CD4-positive, alpha-beta T cell treated with Interleukin-10 for 1 hour (primary cell): ENCODE measurements around the gene ITIH4.
"Not testable (repeated sequence)": the region's sequence is repeated elsewhere in the genome, so short reads cannot be mapped to it uniquely, and the experiment has no call there.

ENCODE experiments used
- DNase-seq: peaks from one replicate; pipeline ENCODE4 v3.0.0-alpha.2; 2020

Gene ITIH4

DNA sequence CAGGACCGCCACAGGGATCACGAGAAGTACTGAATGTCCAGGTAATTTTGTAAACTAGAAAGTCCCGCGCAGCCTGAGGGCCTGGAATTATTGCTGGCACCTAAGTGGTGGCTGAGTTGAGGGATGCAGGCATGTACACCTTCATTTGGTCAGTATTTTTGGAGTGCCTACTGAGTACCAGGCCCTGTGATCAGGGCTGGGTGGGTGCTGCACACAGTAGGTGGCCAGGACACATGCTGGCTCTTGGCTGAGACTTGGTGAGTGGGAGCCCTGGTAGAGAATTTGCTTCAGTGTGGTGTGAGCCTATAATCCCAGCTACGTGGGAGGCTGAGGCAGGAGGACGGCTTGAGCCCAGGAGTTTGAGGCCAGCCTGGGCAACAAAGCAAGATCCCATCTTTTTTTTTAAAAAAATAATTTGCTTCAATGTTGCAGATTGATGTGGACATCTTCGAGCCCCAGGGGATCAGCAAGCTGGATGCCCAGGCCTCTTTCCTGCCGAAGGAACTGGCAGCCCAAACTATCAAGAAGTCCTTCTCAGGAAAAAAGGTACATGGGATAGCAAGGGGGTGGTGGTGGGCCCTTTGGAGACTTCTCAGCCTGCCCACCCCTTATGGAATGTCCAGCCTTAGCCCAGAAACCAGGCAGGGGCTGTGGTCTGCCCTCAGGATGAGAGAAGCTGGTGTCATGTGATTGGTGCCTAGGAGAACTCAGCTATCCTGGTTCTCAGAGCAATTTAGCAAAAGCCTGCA, 50.5 kb downstream of the ITIH4 start:
- DNase-seq = no peak

DNA sequence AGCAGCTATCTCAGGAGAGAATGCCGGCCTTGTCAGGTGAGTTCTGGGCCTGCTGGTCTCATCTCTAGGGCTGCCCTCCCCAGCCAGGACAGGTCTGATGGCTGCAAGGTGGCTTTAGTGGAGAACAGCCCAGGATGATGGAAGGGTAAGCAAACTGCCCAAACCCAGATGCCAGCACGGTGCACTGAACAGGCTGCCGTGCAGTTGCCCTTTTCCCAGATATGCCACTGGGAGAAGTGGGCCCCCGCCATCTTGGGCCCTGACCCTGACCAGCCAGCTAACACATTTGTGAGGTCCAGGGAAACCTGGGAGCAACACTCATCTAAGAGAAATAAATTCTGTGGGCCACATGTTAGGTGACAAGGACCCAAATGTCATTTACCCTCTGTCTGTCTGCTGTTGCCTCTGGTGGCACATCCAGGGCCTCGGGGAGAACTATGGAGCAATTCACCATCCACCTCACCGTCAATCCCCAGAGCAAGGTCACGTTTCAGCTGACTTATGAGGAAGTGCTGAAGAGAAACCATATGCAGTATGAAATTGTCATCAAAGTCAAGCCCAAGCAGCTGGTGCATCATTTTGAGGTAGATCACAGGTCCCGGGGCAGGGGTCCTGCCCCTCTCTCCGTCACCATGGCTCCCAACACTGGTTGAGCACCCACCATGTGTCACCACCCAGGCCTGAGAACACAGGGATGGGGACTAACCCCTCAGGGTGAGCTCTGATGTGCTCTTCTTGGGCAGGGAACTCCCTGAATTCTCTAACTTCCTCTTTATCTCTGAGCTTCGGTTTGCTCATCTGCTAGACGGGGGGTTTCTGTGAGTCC, 51.2 kb downstream of the ITIH4 start:
- no peak for DNase-seq

DNA sequence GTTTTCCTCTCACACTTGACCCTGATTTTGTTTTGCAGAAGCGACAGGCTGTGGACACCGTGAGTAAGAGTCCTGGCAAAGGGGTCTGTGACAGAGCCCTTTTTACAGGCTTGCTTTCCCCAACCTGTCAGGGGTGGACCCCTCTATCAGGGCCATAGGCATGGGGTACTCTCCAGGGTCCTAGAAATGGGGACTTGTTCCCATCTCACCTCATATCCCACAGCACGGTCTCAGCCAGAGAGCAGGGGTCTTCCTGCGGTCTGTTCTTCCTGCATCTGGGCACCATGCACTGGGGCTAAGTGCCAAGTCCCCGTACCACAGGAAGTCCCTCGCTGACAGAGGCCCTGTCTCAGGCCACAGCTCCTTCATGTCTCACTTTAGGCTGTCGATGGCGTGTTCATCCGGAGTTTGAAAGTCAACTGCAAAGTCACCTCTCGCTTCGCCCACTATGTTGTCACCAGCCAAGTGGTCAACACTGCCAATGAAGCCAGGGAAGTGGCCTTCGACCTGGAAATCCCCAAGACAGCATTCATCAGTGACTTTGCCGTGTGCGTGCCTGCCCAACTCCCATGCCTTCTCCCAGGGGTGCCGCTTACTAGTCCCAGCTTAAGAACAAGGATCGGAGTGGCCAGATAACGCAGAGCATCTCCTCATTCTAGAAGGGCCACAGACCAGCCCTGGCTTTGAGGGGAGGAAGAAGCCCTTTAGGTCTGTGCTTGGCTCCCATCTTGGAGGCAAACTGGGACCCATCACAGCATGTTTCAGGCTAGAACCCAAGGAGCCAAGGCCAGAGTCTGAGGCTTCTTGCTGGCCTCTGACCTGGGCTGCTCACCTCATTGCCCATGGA, 52.3 kb downstream of the ITIH4 start:
- DNase-seq = no peak

DNA sequence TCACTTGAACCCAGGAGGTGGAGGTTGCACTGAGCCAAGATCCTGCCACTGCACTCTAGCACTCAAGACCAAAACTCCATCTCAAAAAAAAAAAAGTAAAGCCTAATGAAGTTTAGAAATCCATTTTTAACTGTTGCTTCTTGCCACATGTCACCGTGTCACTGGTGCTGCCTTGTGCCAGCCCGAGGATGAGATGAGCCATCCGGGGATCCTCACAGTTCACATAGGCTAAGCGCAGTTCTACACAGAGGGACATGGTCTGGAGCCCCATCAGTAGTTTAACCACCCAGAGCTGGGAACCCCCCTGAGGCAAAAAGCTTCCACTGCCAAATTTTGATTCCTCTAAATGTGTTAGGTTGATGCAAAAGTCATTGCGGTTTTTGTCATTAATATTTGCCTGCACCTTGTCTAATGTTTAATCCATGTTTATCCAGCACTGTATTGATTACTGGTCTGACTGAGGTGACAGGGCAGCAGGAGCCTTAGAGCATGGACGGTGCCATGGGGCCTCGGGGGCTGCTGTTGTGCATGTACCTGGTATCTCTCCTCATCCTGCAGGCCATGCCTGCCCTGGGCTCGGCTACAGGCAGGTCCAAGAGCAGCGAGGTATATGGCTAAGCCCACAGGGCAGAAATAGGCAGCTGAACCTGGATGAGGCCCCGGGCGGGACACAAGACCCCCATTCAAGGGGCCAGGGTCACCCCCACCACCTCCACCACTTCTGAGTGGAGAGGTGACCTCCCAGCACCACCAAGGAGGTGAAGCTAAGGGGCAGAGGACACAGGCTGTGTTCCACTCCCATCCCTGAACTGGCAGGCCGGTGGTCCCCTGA, 53.1 kb downstream of the ITIH4 start, which contains the start of gene ITIH1:
ITIH1 (plus strand) TSS at position 473 of the 832 bp plus-strand sequence; CDS start at position 490, 17 bp downstream.
- DNase-seq = no peak

DNA sequence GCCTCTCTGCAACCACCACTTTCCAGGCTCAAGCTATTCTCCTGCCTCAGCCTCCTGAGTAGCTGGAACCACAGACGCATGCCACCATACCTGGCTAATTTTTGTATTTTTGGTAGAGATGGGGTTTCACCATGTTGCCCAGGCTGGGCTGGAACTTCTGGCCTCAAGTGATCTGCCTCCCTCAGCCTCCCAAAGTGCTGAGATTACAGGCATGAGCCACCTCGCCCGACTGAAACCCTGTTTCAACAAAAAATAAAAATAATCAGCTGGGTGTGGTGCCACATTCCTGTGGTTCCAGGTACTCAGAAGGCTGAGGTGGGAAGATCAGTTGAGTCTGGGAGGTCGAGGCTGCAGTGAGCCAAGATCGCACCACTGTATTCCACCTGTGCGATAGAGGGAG, 54.0 kb downstream of the ITIH4 start:
- not testable (repeated sequence) for DNase-seq

DNA sequence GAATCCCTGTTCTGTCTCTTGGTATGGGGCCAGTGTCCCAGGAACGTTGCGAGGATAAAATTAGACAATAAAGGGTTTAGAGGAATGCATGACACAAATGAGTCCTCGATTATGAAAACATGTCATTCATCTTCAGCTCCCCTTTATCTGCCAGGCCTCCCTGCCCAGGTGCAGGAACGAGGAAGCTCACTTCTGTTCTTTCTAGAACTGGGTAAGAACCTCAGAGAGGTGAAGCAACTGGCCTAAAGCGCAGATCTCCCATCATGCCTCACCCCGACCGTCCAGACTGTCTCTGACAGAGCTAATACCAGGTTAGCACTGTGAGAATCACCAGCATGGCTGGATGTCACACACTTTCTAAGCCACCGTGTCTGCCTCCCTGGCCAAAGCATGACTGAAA, 54.6 kb downstream of the ITIH4 start:
- DNase-seq = no peak

DNA sequence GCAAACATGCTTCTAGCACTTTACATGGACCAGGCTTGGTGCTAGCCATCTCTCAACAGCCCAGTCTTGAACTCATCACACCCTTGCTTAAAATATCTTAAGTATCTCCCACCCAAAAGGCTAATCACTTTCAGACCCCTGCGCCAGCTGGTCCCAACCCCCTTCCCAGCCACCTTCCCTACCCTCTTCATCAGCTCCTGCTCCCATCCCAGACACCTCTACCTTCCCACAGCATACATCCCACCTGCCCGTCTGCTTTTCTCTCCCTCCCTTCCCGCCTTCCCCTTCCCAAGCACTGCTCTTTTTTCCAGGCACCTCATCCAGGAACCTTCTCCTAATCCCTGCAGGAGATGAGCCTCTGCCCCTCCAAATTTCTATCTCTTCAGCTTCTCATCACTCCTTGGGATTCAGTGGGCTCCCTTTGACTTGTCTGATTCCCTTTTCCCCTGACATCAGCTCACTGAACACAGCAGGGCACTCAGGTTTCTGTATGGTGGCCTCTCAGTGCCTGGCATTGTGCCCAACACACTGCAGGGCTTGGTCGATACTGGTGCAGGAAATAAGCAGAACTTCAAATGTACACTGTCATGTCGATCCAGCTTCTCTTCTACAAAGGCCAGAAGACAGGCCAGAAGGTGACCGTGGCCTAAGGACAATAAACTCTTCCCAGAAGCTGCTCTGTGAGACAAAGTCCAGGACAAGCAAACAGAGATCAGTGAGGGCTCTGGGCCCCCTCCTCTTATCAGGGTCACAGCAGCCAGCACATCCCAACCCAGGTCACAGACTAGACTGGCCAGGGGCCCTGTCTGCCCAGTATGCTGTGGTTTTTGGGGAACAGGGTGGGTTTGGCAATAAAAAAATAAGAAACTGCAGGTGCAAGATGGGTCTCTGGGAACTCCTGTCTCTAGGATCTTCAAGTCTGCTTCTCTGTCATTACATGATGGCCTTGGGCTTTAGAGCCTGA, 55.3 kb downstream of the ITIH4 start:
- DNase-seq = no peak

DNA sequence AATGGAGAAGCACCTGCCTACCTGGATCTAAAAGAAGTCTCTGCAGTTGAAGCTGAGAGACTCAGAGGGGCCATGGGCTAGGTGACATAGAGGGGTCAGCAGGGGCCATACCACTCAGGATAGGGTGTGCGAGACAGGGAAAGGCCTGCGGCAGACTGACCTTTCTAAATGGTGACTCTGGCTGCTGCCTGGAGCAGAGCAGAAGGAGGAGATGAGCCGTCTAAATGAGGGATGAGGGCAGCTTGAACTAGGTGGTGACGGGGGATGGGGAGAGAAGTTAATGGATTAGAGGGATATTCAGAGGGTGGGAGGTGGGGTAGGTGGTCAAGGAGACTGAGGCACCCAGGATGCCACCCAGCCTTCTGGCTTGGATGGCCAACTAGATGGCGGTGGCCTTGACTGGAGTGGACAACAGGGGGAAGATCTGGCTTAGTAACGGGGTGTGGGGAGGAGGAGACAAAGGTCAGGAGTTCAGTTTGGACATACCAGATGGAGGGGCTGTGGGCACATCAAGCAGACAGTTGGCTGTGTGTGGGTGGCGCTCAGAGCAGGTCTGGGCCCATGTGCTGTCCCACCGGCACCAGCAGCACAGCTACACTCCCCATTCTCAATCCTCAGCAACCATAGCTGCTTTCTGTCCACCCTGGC, 56.3 kb downstream of the ITIH4 start:
- DNase-seq = no peak

DNA sequence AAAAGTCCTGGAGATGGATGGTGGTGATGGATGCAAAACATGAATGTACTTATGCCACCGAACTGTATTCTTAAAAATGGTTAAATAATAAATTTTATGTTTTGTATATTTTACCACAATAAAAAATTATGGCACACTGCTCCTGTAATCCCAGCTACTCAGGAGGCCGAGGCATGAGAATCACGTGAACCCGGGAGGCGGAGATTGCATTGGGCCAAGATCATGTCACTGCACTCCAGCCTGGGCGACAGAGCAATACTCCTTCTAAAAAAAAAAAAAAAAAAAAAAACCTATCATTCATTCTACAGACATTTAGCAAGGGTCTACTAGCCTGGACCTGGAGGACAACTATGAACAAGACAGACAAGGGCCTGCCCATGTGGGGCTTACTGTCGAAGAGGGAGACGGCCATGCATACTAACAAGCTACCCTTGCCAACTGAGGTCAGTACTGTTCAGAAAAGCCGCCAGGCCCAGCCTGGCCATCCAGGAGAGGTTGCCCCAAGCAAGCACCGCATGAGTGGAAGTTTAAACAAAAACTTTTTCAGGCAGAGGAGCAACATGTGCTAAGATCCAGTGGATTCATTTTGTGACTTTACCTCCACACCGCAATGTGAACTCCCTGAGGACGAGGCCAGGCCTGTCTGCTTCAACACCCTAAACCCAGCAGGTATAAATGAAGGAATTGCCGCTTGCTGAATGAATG, 57.0 kb downstream of the ITIH4 start:
- DNase-seq = no peak

DNA sequence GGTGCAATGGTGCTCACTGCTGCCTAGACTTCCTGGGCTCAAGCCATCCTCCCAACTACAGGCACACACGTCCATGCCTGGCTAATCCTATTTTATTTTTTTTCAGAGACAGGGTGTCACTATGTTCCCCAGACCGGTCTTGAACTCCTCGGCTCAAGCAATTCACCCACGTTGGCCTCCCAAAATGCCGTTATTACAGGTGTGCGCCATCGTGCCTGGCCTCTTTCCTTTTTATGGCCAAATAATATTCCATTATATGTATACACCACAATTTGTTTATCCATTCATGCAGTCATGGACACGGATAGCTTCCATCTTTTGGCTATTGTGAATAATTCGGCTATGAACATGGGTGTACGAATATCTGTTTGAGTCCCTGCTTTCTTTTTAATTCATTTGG, 58.8 kb downstream of the ITIH4 start:
- DNase-seq = no peak

DNA sequence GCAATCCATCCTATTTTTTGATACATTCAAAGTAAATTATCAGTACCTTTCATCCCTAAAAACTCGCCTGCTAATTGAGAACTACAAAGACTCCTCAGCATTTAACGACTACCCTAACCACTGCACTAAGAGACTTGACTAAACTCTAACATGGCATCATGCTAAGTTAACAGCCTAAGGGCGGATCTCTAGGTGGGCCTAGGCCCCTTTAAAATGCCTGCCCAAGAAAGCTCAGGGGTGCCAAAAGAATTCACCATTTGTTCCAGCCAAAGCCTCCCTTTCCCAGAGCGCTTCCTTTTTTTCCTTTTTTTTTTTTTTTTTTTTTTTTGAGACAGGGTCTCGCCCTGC, 59.2 kb downstream of the ITIH4 start:
- no peak for DNase-seq

DNA sequence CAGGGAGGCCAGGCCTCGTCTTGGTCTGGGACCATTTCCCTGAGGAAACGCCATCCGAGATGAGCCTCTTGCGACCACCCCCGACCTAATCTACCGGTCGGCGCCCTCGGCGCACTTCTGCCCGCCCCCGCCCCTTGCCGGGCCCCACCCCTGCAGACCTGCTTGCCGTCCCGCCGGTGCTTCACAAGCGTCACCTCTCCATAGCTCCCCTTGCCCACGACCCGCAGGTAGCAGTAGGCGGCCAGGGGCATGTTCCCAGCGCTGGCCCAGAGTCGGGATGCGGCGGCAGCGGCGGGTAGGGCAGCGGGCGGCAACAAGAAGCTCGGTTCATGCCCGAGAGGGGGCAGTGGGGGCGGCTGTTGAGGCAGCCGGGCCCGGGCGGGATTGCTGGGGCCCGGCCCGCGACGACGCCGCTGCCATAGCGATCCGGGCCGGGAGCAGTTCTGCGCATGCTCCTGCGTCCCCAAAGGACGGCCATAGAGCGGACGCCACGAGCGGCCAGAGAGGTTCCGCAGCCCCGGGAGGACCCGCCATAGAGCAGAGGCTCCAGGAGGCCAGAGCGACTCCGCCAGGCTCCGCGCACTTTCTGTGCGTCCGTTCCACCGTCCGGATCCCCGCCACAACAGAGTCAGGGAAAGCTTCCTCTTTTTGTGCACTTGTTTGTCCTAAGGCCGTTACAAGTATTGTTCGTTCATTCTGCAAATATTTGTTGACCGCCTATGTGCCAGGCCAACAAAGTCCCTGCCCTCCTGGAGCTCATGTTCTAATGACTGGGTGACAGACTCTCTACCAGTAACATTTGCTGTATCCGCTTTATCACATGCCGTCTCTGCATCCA, 59.8 kb downstream of the ITIH4 start, which contains the start of gene NEK4:
NEK4 (minus strand) TSS at position 445 of the 838 bp plus-strand sequence; CDS start at position 251, 194 bp downstream.
- peak; percentile 88 for DNase-seq

DNA sequence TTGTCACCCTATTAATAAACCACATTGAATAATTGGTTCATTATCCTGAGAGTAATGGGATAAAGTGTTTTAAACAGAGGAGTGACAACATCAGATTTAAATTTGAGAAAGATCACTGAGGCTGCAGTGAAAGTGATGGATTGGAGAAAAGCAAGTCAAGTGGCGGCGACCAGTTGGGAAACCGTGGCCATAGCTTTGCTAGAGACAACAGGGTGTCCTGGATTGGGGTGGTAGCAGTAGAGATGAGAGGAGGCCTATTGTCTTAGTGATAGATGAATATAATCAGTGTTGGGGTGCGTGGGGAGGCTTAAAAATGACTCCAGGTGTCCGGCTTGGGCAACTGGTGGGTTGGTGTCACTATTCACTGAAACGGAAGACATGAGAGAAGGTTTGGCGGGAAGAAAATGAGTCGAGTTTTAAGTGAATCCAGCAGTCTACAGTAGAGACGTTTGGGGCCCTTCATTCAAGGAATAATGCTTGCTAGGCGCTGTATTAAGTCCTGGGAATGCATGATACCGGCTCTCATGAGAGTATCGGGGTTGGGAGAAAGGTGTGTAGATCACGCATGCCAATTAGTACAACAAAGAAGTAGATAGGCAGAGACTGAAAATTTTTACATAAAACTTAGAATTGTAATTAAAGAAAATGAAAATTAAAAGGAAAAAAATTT, 60.6 kb downstream of the ITIH4 start:
- DNase-seq = no peak

DNA sequence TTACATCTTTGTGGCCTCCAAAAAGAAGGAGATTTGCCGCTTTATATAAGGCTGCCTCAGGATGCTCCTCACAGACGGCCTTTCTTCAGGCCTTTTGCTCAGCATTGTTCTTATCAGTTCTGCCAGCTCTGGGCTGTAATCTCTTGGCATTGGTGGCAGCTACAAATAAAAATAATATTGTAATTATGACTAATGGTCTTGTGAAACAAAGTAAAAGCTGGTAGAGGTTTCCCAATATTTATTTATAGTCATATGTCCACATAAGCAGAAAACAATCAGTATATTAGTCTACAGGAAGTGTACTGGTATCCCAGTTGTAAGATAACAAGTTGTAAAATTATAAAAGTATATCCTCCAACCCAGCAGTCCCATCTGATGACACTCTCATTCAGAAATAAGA, 67.0 kb downstream of the ITIH4 start:
- no peak for DNase-seq
